Stimulated activated CD4-positive, alpha-beta T cell treated with anti-CD3 and anti-CD28 coated beads, Interleukin-4, amount 100 ng/mL, for 24 hours (primary cell): Measurements from ENCODE around the gene CREB3L2.

ENCODE experiments used
- DNase-seq: peaks from one replicate; pipeline ENCODE4 v3.0.0-alpha.2; 2020

CREB3L2 gene

GRCh38 chr7:137893143-137893742 lies 108.6 kb downstream of the CREB3L2 start:
- no peak for DNase-seq

DNA sequence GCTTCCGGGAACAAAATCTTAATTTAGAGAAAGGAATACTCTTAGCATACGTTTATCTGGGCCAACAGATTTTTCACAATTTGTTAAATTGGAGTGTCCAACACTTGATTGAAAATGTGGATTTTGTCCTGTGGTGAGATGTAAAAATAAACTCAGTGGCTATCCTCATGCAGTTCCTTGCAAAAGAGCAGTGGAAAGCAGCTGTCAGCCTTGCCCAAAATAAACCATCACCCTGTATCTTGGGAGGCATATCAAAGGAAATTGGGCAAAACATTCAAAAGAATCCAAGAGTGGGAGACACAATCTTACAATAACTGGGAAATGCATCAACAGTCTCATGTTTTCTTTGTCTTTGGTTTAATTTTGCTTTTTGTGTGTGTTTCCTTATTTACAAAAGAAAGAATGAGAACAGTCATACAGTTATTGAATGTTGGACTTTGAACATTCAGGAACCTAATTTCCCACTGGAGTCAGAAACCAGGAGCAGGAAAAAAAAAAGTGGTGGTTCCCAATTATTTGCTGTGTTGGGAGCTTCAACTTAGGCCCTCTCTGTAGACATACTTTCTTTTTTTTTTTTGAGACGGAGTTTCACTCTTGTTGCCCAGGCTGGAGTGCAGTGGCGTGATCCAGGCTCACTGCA lies 110.8 kb downstream of the CREB3L2 start:
- no peak for DNase-seq

DNA sequence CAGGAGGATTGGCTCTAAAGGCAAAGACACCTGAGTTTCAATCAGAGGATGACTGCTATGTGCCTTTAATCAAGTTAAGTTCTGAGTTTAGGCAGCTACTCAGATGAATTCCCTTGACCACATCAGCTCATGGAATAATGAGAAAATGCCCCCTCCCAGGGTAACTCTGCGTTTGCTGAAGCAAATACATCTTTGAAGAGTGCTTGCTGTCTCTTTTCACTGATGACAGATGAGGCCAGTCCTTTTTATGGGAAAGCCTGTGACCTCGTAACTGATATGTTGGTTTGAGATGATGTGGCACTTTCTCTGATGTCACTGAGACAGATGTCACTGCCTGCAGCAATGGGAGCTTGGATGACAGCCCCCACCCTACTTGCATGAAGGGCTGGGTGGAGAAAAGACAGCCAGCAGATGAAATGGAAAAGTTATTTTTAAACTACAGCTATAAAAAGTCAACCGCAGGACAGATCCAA lies 111.4 kb downstream of the CREB3L2 start:
- no peak for DNase-seq

GRCh38 chr7:137888241-137888640 lies 113.6 kb downstream of the CREB3L2 start:
- no peak for DNase-seq

DNA sequence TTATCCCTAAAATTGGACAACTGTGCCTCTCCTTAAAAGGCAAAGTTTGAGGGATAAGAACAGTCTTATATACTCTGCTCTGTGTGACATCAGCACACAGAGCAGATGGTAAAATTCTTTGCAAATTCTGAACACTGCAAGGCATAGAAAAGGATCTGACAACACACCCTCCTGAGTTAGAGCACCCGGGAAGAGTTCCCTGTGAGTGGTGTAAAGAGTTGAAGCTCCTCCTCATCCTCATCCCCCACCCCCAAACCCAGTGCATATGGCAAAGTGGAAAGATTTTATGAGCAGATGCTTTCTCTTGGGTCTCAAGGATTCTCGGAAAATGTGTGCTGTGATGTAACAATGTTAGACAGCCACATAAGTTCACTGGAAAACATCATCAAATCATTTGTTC lies 115.1 kb downstream of the CREB3L2 start:
- no peak for DNase-seq

- DNase-seq: no peak
Observed at GRCh38 chr7:137886281-137886680, 115.6 kb downstream of the CREB3L2 start.

DNA sequence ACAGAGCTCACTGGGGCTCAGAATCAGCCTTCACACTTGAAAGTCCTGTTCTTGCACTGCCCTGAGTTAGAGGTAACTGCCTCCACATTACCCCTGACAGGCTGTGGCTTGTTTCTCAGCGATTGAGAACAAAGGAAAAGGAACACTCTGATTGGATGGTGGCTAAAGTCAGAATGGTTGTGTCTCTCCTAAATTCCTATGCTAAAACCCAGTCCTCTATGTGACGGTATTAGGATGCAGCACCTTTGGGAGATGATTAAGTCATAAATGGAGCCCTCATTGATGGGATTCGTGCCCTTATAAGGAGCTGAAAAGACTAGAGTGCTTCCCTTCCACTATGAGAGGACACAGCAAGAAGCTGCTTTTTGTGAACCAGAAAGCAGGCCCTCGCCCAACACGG lies 116.2 kb downstream of the CREB3L2 start:
- DNase-seq: no peak

DNA sequence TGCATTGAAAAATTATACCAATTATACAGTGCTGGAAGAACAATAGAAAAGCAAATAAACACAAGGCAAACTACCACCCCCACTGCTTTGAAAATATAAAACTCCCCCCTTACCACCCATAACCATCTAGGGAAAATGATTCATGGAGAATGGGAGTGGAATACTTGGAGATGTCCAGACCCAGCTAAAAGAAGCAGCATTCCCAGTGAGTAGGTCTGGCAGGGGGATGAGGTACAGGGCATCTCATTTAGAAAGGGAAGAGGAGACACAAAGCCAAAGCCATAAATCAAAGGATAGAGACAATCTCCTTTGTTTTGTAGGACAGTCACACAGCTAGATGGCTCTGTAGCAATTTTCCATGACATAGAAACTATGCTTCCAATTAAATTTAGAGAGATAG lies 119.1 kb downstream of the CREB3L2 start:
- DNase-seq: no peak

DNA sequence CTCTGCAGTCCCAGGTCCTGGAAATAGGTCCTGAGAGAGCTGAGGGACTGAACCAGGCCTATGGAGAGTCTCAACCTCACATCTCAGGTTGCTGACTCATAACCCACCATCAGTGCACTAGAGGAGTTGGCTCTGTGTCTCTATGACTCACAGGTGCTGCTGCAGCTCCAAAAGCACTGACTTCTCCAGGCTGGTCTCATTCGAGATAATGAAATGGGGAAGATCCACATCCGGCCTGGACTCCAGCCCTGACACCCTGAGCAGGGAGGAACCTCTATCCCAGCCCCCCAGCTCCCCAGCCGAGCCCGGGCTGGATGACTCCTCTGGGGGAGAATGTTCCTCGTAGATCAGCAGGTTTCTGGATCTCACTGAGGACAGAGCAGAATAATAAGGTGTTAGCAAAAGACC lies 119.6 kb downstream of the CREB3L2 start:
- DNase-seq: peak; percentile 15

DNA sequence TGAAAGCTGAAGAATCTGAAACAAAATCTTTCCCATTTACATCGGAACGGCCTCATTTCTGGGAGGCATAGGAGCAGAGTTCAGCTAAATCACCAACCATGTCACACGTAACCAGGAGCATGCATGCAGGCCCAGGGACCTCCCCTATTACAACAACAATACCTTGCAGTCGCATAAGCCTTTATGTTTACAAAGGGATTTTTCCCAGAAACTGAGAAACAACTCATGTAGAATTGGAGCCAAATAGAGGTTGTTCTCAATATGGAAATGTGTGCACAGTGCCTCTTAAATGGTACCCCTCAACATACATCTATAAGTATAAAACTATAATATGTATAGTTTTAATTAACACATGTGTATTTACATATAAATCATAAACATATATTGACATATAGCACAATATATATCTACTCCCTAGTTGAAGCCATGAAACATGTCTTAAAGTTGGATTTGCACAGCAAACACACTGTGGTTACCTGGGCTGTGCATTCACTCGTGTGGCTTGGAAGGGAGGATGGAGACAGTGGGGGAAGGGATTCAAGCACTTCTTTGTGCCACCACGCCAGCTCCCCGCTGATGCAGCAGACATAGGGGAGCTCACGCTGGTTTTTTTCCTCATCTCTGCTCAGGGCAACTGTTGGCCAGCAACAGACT lies 120.2 kb downstream of the CREB3L2 start:
- DNase-seq: no peak

DNA sequence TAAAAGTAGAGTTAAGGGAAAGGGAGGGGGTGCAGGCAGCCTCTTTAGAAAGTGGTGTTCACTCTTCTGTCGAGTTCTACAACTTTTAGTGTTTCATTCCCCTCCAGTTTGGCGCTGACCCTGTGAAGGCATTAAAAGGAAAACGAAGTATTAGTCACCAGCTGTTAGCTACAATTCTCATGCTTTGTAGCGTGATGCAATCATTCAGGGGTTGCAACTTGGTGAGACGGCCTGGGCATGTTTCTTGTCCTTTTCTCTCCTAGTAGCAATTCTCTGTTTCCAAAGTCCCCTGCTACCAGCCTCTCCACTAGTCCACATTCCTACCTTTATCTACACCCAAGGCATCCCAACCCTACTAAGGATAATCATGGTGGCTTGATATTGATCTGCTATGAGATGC lies 121.5 kb downstream of the CREB3L2 start:
- no peak for DNase-seq

- DNase-seq: no peak
Observed at GRCh38 chr7:137879357-137880158, 122.3 kb downstream of the CREB3L2 start.

GRCh38 chr7:137878333-137878961 lies 123.4 kb downstream of the CREB3L2 start:
- no peak for DNase-seq

- DNase-seq: no peak
Observed at GRCh38 chr7:137877027-137877675, 124.7 kb downstream of the CREB3L2 start.

GRCh38 chr7:137875746-137876145 lies 126.1 kb downstream of the CREB3L2 start:
- no peak for DNase-seq

DNA sequence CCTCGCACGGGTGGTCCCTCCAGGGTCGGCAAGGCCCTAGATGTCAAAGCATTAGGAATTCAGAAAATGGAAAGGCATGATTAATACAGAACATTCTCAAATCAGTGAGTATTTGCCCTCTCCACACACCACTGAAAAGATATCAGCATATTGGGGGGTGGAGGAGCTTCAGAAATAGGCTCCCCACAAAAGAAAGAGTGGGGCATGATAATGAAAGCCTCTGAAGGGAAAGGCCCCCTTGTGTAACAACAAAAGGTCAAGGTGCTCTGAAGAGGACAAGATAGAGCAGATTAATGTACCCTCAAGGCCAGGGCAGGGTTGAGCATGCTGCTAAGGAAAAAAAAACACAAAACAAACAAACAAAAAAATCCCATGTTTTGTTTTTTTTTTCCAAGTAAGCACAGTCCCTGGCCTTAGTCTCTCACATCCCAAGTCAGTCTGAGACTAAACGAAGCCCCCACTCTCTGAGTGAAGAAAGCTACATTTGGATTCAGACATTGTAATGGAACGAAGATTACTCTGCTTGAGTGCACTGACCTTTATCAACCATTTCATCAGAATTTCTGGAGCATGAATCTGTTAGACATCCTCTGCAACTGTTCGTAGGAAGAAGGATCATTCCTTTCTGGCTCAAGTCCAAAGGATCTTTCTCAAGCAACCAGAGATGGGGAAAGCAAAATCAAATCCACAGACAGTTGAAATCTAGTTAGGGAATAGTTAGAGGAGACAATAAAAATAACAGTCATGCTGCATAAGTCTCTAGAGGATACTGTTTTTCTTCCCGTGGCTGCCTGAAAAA lies 127.7 kb downstream of the CREB3L2 start:
- no peak for DNase-seq

- DNase-seq: peak; percentile 12
Observed at GRCh38 chr7:137873524-137873923, 128.4 kb downstream of the CREB3L2 start.

- no peak for DNase-seq
Observed at GRCh38 chr7:137871170-137871915, 130.5 kb downstream of the CREB3L2 start.

GRCh38 chr7:137870684-137871083 lies 131.2 kb downstream of the CREB3L2 start:
- DNase-seq: no peak

GRCh38 chr7:137870078-137870477 lies 131.8 kb downstream of the CREB3L2 start:
- no peak for DNase-seq

DNA sequence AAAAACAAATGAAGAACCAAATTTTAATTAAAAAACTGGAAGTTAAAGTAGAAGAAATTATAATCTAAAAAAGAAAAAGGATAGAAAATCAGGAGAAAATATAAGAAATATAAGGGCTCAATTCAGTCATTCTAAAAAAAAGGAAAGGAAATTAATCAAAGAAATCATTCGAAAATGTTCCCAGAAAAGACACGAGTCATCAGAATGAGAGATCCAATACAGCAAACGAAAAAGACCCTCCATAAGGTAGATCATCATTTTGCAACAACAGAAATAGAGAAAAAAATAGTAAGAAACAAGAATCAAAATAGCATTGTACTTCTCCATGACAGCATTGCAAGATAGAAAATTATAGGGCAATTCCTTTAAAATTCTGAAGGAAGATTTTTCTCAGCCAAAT lies 132.6 kb downstream of the CREB3L2 start:
- DNase-seq: no peak
